HepG2 (cell line): Measurements from ENCODE around the gene ACBD3. TPM values are rescaled to one million over a fixed set of nuclear protein-coding genes. Genes with fewer than 3 reads are reported as not detected.

Experiments
- ATAC-seq: fragments of 200-7000 bp; cut with Tn5 transposase; 3 replicates; pipeline ENCODE4 v1.9.1; 2020; ENCODE audit warnings: mild to moderate bottlenecking, moderate library complexity
- BruUV-seq: library from RNA; stranded (reverse); fragments of 400-500 nt; replicated peaks from 2 replicates; lab custom pipeline; 2021; lab: Mats Ljungman, UMichigan
- CTCF ChIA-PET: fragments of 300-600 bp; formaldehyde crosslinking; extraction: SDS; loops from one replicate; lab custom pipeline; 2021; ENCODE audit warnings: low total read pairs, inconsistent platforms, low intra/inter-chr PET ratio; lab: Yijun Ruan, JAX
- POLR2A ChIA-PET: fragments of 350-600 bp; sonication (Branson Sonifier 250); formaldehyde crosslinking; loops from one replicate; lab custom pipeline; 2020; ENCODE audit warnings: antibody characterized with exemption, inconsistent platforms; lab: Yijun Ruan, JAX
- DNase-seq: peaks from one replicate; pipeline ENCODE4 v3.0.0-alpha.2; 2015; ENCODE audit warnings: low spot score
- FAIRE-seq: peaks from 3 replicates; lab custom pipeline; 2011; peaks lifted over from hg19 to GRCh38; lab: Jason Lieb, UNC
- H2AFZ ChIP-seq: one replicate; pipeline ENCODE4 v1.6.1; 2011; ENCODE audit warnings: low read length, inconsistent platforms
- H3K27ac ChIP-seq: fragments of 300-600 bp; 3 replicates; pipeline ENCODE4 v1.8.0; 2011; ENCODE audit warnings: mixed run types, mild to moderate bottlenecking, mixed read lengths, low read length, inconsistent platforms; ENCODE audit not compliant: insufficient read depth; ENCODE audit errors: extremely low read length
- H3K27me3 ChIP-seq, 2 experiments: fragments of 200-600 bp in 1 of 2; 2 replicates in 1 of 2; 3 replicates in 1 of 2; pipeline versions ENCODE4 v1.6.0 to v1.8.0; 2011; ENCODE audit warnings: low read length in 2 of 2, mild to moderate bottlenecking in 2 of 2, moderate library complexity in 2 of 2, inconsistent platforms in 1 of 2; ENCODE audit not compliant: insufficient read depth in 2 of 2, control insufficient read depth in 1 of 2
- H3K36me3 ChIP-seq, 2 experiments: fragments of 200-600 bp in 1 of 2; replicated peaks in 1 of 2; 2 replicates in 1 of 2; 3 replicates in 1 of 2; pipeline versions ENCODE4 v1.5.1 to v1.8.0; 2011; ENCODE audit warnings: low read length in 2 of 2, inconsistent platforms in 1 of 2; ENCODE audit not compliant: insufficient read depth in 2 of 2, control insufficient read depth in 1 of 2
- H3K4me1 ChIP-seq: 2 replicates; pipeline ENCODE4 v1.5.1; 2012; ENCODE audit warnings: low read length, inconsistent platforms; ENCODE audit not compliant: insufficient read depth
- H3K4me2 ChIP-seq: 2 replicates; pipeline ENCODE4 v1.6.0; 2011; ENCODE audit warnings: low read depth, low read length, inconsistent platforms
- H3K4me3 ChIP-seq, 3 experiments: fragments of 200-600 bp in 1 of 3; sonication (generic), shearing (Covaris generic) in 1 of 3; replicated peaks in 1 of 3; 2 replicates each; pipeline ENCODE4 v1.5.1; 2011 to 2016; ENCODE audit warnings: low read length in 3 of 3, inconsistent platforms in 2 of 3, low read depth in 2 of 3, mild to moderate bottlenecking in 2 of 3, control low read depth in 1 of 3, mixed read lengths in 1 of 3; ENCODE audit not compliant: insufficient read depth in 1 of 3
- H3K79me2 ChIP-seq: one replicate; pipeline ENCODE4 v1.6.1; 2011; ENCODE audit warnings: low read length, inconsistent platforms; ENCODE audit not compliant: insufficient read depth
- H3K9ac ChIP-seq: 2 replicates; pipeline ENCODE4 v1.6.0; 2011; ENCODE audit warnings: mild to moderate bottlenecking, low read depth, low read length, inconsistent platforms; ENCODE audit not compliant: insufficient read depth
- H3K9me3 ChIP-seq: 2 replicates; pipeline ENCODE4 v1.5.1; 2012; ENCODE audit warnings: mild to moderate bottlenecking, low read length
- H4K20me1 ChIP-seq: 2 replicates; pipeline ENCODE4 v1.6.0; 2011; ENCODE audit warnings: inconsistent platforms, mild to moderate bottlenecking, low read length, moderate library complexity; ENCODE audit not compliant: insufficient read depth
- CTCF ChIP-seq: sonication (generic); formaldehyde crosslinking; IDR thresholded peaks from 2 replicates; pipeline ENCODE4 v1.5.0; 2020; ENCODE audit warnings: mild to moderate bottlenecking, missing genetic modification reagents, moderate library complexity
- KLF11 ChIP-seq: IDR thresholded peaks from 2 replicates; pipeline ENCODE4 v1.6.1; 2016; ENCODE audit warnings: missing compliant biosample characterization
- SNAPC2 ChIP-seq: sonication (generic); formaldehyde crosslinking; IDR thresholded peaks from 2 replicates; pipeline ENCODE4 v1.8.1; 2022; ENCODE audit warnings: mild to moderate bottlenecking, missing genetic modification reagents
- ZNF34 ChIP-seq: sonication (generic); formaldehyde crosslinking; IDR thresholded peaks from 2 replicates; pipeline ENCODE4 v1.4.0; 2020; ENCODE audit warnings: mild to moderate bottlenecking, missing genetic modification reagents, borderline replicate concordance
- ZNF362 ChIP-seq: sonication (generic); formaldehyde crosslinking; IDR thresholded peaks from 2 replicates; pipeline ENCODE4 v1.4.0; 2020; ENCODE audit warnings: missing genetic modification reagents, mild to moderate bottlenecking, borderline replicate concordance
- ZNF598 ChIP-seq: sonication (generic); formaldehyde crosslinking; IDR thresholded peaks from 2 replicates; pipeline ENCODE4 v1.5.1; 2020; ENCODE audit warnings: mild to moderate bottlenecking, missing genetic modification reagents, borderline replicate concordance
- WGBS: methylation state at CpG from one replicate; pipeline ENCODE4 v1.1.6; 2017; ENCODE audit warnings: low lambda C conversion rate; 5-methylcytosine and 5-hydroxymethylcytosine counted together
- in situ Hi-C: cut with HindIII; loops from 2 replicates; pipeline ENCODE4 v1.10.0; 2017; ENCODE audit warnings: low pct_unique_long_range_greater_than_20kb; ENCODE audit not compliant: extremely low pct_ligation_motif_present
- intact Hi-C: fragments of 100-400 bp; cut with micrococcal nuclease; formaldehyde crosslinking; loops from one replicate; pipeline ENCODE4 v1.10.0; 2022; ENCODE audit not compliant: unreplicated experiment
- polyA plus RNA-seq, 8 experiments: library from polyadenylated mRNA; depleted of rRNA in 3 of 8; stranded (reverse) in 7 of 8; unstranded in 1 of 8; fragments of >200 nt; fragmentation: Illumina TruSeq in 4 of 8; extraction: Trizol in 4 of 8; gene quantifications; 2 replicates each; pipeline versions ENCODE4 v1.2.1 to v1.2.3, GENCODE V29; 2011 to 2016; ENCODE audit warnings: low read depth in 4 of 8, missing spikeins in 1 of 8, mixed read lengths in 1 of 8; ENCODE audit not compliant: insufficient read depth in 1 of 8
- total RNA-seq, 5 experiments: library from RNA; depleted of rRNA; stranded (reverse); fragments of >200 nt; fragmentation: Illumina TruSeq; extraction: Trizol; gene quantifications; 2 replicates each; pipeline ENCODE4 v1.2.3, GENCODE V29; 2016; ENCODE audit warnings: low read depth in 1 of 5

The ACBD3 gene
- total and polyA plus RNA-seq, 2 of the 13 experiments (the other 11 are each of a cell fraction or from before 2014, with no cell fraction given) = 24.3 to 39.3 TPM

GRCh38 chr1:226123591-226124471 is 62.7 kb downstream of the ACBD3 start:
- intact Hi-C loops (no loop called here), in situ Hi-C loops (loop anchor here (10.0 kb wide), 1 partner anchor 211 kb away; no protein-coding TSS in a partner anchor)
- FAIRE-seq (no peak), DNase-seq (no peak), ATAC-seq (no peak)
- no peaks in the 10 kb centered on the region for H3K9me3 ChIP-seq
- ChIA-PET CTCF (interaction anchor here (1.5 to 2.5 kb wide), 2 partner anchors 59 to 73 kb away, joined by 4 to 28 read pairs; no protein-coding TSS in a partner anchor), POLR2A (interaction anchor here (0.7 to 4.2 kb wide), 2 partner anchors 61 to 69 kb away, joined by 4 to 18 read pairs; partner anchors contain the start of gene H3-3A)
- TF ChIP-seq CTCF (CRISPR knock-in tag) (peak; percentile 5; the same call in 1 of the 2 replicates), SNAPC2 (CRISPR knock-in tag) (no peak)
- no TSS peak for BruUV-seq
- H3K4me3 ChIP-seq = peak overlapping the region in 1 of 3 experiments; percentile 81; a peak in 2 of 6 replicates
- H3K4me1 ChIP-seq = peaks cover 68% of the 10 kb centered on the region
- H3K9ac ChIP-seq = no peak overlapping the region
- peak overlapping the region; percentile 100 for H3K4me2 ChIP-seq
- H2AFZ ChIP-seq = no peak overlapping the region
- 48% methylated on average over 8 of the region's 14 CpGs for WGBS
- H3K27me3 ChIP-seq = peaks cover 0 to 23% of the 10 kb centered on the region in 2 experiments; a peak in 4 of 5 replicates
- H3K27ac ChIP-seq = no peak overlapping the region
- H4K20me1 ChIP-seq = no peaks in the 10 kb centered on the region
- H3K79me2 ChIP-seq = no peaks in the 10 kb centered on the region
- no peaks in the 10 kb centered on the region for H3K36me3 ChIP-seq

- FAIRE-seq (no peak), DNase-seq (no peak), ATAC-seq (no peak)
- H3K4me3 ChIP-seq = peak overlapping the region in 1 of 3 experiments; percentile 81; a peak in 3 of 6 replicates
- peak overlapping the region; percentile 100 for H3K4me2 ChIP-seq
- WGBS = 39% methylated on average over 4 of the region's 4 CpGs
- in situ Hi-C loops (loop anchor here (10.0 kb wide), 1 partner anchor 212 kb away; no protein-coding TSS in a partner anchor), intact Hi-C loops (no loop called here)
- no peak overlapping the region for H2AFZ ChIP-seq
- no peaks in the 10 kb centered on the region for H3K79me2 ChIP-seq
- H4K20me1 ChIP-seq = no peaks in the 10 kb centered on the region
- no peaks in the 10 kb centered on the region for H3K36me3 ChIP-seq
- H3K4me1 ChIP-seq = peaks cover 61% of the 10 kb centered on the region
- no peaks in the 10 kb centered on the region for H3K9me3 ChIP-seq
- no TSS peak for BruUV-seq
- TF ChIP-seq ZNF34 (CRISPR knock-in tag) (no peak), ZNF362 (CRISPR knock-in tag) (no peak), KLF11 (CRISPR knock-in tag) (no peak), ZNF598 (CRISPR knock-in tag) (0 out of 2 replicates have a peak, but pooled peaks have one; percentile 32)
- no peak overlapping the region for H3K9ac ChIP-seq
- H3K27me3 ChIP-seq = peaks cover 0 to 29% of the 10 kb centered on the region in 2 experiments; a peak in 4 of 5 replicates
- CTCF ChIA-PET = no interaction called here
- POLR2A ChIA-PET = interaction anchor here (0.7 to 4.2 kb wide), 2 partner anchors 61 to 68 kb away, joined by 4 to 18 read pairs; partner anchors contain the start of gene H3-3A
- no peak overlapping the region for H3K27ac ChIP-seq
These were observed 63.4 kb downstream of the ACBD3 start for GRCh38 chr1:226123212-226123560.
